Mesendoderm (in vitro differentiated cells): ENCODE data around the gene SWAP70.

Experiments used
- DNase-seq: peaks from one replicate; pipeline ENCODE4 v3.0.0; 2013
- H2AK5ac ChIP-seq: 2 replicates; pipeline ENCODE4 v1.6.1; 2013; ENCODE audit warnings: low read length, inconsistent platforms
- H2BK120ac ChIP-seq: 2 replicates; pipeline ENCODE4 v1.6.1; 2013; ENCODE audit warnings: low read depth, mild to moderate bottlenecking, low read length, moderate library complexity, mixed read lengths
- H2BK15ac ChIP-seq: replicated peaks from 2 replicates; pipeline ENCODE4 v1.6.1; 2013; ENCODE audit warnings: low read depth, mild to moderate bottlenecking, moderate library complexity
- H2BK5ac ChIP-seq: 2 replicates; pipeline ENCODE4 v1.6.1; 2013; ENCODE audit warnings: low read length, inconsistent platforms
- H3K18ac ChIP-seq: 2 replicates; pipeline ENCODE4 v1.6.1; 2013; ENCODE audit warnings: mild to moderate bottlenecking, low read length, mixed read lengths
- H3K23ac ChIP-seq: one replicate; pipeline ENCODE4 v1.6.1; 2013; ENCODE audit warnings: low read length
- H3K27ac ChIP-seq: 2 replicates; pipeline ENCODE4 v1.5.1; 2013; ENCODE audit warnings: low read depth, mild to moderate bottlenecking, inconsistent platforms, low read length, moderate library complexity
- H3K27me3 ChIP-seq: 2 replicates; pipeline ENCODE4 v1.6.1; 2013; ENCODE audit warnings: low read length, control low read depth, mild to moderate bottlenecking, inconsistent platforms; ENCODE audit not compliant: insufficient read depth, poor library complexity
- H3K36me3 ChIP-seq: 2 replicates; pipeline ENCODE4 v1.6.1; 2013; ENCODE audit warnings: low read length, inconsistent platforms; ENCODE audit not compliant: control insufficient read depth, insufficient read depth
- H3K4ac ChIP-seq: one replicate; pipeline ENCODE4 v1.6.1; 2013; ENCODE audit warnings: low read depth, mild to moderate bottlenecking, low read length, moderate library complexity
- H3K4me1 ChIP-seq: 2 replicates; pipeline ENCODE4 v1.6.1; 2013; ENCODE audit warnings: low read depth, low read length, inconsistent platforms; ENCODE audit not compliant: control insufficient read depth
- H3K4me2 ChIP-seq: 2 replicates; pipeline ENCODE4 v1.6.1; 2013; ENCODE audit warnings: low read length
- H3K4me3 ChIP-seq: 2 replicates; pipeline ENCODE4 v1.5.1; 2013; ENCODE audit warnings: mild to moderate bottlenecking, low read length
- H3K56ac ChIP-seq: one replicate; pipeline ENCODE4 v1.6.1; 2013; ENCODE audit warnings: low read length
- H3K79me1 ChIP-seq: 2 replicates; pipeline ENCODE4 v1.6.1; 2013; ENCODE audit warnings: low read length, inconsistent platforms
- H3K79me2 ChIP-seq: 2 replicates; pipeline ENCODE4 v1.6.1; 2013; ENCODE audit warnings: mild to moderate bottlenecking, low read length; ENCODE audit not compliant: control insufficient read depth, insufficient read depth
- H3K9ac ChIP-seq: 2 replicates; pipeline ENCODE4 v1.6.1; 2013; ENCODE audit warnings: low read length, inconsistent platforms
- H4K5ac ChIP-seq: one replicate; pipeline ENCODE4 v1.6.1; 2013; ENCODE audit warnings: low read length
- H4K8ac ChIP-seq: one replicate; pipeline ENCODE4 v1.6.1; 2013; ENCODE audit warnings: low read depth, mild to moderate bottlenecking, control low read depth, low read length, moderate library complexity
- WGBS: extraction: QIAGEN DNeasy Blood & Tissue Kit; methylation state at CpG from one replicate; pipeline ENCODE4 v1.1.7; 2013; ENCODE audit warnings: low lambda C conversion rate, missing lambda C conversion rate; ENCODE audit not compliant: insufficient coverage; ENCODE audit errors: extremely low coverage; 5-methylcytosine and 5-hydroxymethylcytosine counted together

Gene SWAP70

DNA sequence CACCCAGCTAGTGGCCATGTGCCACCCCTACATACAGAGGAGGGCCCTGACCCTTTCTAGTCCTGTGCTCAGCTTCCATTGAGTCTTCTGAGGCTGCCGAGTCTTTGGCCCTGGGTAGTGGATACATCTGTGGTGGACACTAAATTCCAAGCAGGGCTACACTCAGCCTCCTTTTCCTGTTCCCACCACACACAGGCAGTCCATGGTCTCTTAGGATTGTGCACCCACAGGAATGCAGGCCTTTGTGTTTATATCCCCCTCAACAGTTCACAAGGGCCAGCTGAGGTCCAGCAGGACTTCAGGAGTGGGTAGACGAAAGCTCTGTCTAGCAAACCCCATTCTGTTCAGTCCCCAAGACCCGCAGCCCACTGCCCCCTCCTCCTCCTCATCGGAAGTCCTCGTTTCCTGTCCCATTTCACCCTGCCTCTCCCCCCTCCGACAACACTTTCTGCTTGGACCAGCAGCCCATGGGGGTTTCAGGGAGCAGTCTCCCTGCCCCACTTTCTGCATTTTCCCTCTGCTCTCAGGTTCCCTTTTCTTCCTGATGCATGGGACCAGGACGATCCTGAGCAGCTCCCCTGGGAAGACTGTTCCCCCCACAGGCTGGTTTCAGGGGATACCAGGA is 91.8 kb downstream of the SWAP70 start:
- Histone ChIP-seq H3K4me1 (peaks cover 4% of the 10 kb centered on the region), H2BK15ac (no peak overlapping the region), H4K8ac (no peak overlapping the region), H4K5ac (no peak overlapping the region), H3K56ac (peak overlapping the region; percentile 3), H3K79me2 (no peaks in the 10 kb centered on the region), H3K4me3 (no peak overlapping the region), H3K4me2 (no peak overlapping the region), H3K23ac (no peak overlapping the region), H3K4ac (no peak overlapping the region), H3K9ac (no peak overlapping the region), H3K18ac (no peak overlapping the region), H2AK5ac (no peak overlapping the region), H3K36me3 (peaks cover 1% of the 10 kb centered on the region), H3K27ac (no peak overlapping the region), H3K27me3 (no peaks in the 10 kb centered on the region), H2BK120ac (no peak overlapping the region), H2BK5ac (no peak overlapping the region), H3K79me1 (no peaks in the 10 kb centered on the region)
- DNase-seq: no peak
- no CpG with 5 or more reads among the region's 7 CpGs for WGBS

DNA sequence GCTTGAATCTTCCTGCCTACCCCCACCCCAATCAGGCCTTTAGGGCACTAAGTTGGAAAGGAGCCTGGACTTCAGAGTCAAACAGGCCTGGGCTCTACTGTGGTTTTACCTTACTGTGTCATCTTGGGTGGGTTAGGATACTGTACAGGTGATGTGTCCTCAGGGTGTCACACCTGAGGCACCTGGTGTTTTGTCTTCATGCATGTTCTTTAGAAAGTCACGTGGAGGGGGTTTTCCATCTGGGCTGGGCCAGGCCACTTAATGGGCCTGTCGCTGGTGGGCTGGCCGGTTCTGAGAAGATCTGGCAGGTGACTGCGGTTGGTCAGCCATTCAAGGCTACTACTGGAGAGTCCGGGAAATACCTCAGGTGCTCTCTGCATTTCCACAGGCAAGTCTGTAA is 92.6 kb downstream of the SWAP70 start:
- Histone ChIP-seq H3K79me2 (no peaks in the 10 kb centered on the region), H3K4me2 (no peak overlapping the region), H2AK5ac (no peak overlapping the region), H3K27me3 (no peaks in the 10 kb centered on the region), H3K18ac (no peak overlapping the region), H2BK5ac (no peak overlapping the region), H2BK15ac (no peak overlapping the region), H3K9ac (no peak overlapping the region), H2BK120ac (no peak overlapping the region), H4K8ac (no peak overlapping the region), H3K27ac (no peak overlapping the region), H3K36me3 (peaks cover 1% of the 10 kb centered on the region), H3K4ac (no peak overlapping the region), H4K5ac (no peak overlapping the region), H3K4me1 (peaks cover 4% of the 10 kb centered on the region), H3K56ac (no peak overlapping the region), H3K23ac (no peak overlapping the region), H3K79me1 (no peaks in the 10 kb centered on the region), H3K4me3 (no peak overlapping the region)
- WGBS: no CpG with 5 or more reads among the region's 5 CpGs
- no peak for DNase-seq

DNA sequence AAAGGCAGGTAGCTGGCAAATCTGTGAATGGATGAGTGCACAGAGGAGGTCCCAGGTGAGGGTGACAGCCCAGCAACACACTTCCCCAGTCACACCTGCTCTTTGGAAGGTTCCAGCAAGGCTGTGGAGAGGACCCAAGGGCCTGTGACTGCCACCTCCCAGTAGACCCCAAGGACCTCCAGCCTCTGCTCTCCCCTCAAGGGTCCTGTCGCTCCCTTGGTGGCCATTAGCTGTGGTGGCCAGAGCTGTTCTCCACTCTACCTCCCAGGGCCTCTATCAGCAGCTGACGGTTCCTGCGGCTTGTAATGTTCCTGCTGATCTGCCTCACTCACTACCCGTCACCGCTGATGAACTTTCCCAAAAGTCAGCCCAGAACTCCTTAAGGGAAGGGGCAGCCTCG is 93.0 kb downstream of the SWAP70 start:
- H3K36me3 ChIP-seq: peaks cover 1% of the 10 kb centered on the region
- no peak overlapping the region for H3K9ac ChIP-seq
- no peaks in the 10 kb centered on the region for H3K79me2 ChIP-seq
- H3K27ac ChIP-seq: no peak overlapping the region
- H2BK15ac ChIP-seq: no peak overlapping the region
- H3K4me1 ChIP-seq: peaks cover 4% of the 10 kb centered on the region
- H2BK5ac ChIP-seq: no peak overlapping the region
- no peak overlapping the region for H3K4ac ChIP-seq
- no peaks in the 10 kb centered on the region for H3K27me3 ChIP-seq
- H4K5ac ChIP-seq: no peak overlapping the region
- no CpG with 5 or more reads among the region's 6 CpGs for WGBS
- H2BK120ac ChIP-seq: no peak overlapping the region
- H3K79me1 ChIP-seq: no peaks in the 10 kb centered on the region
- no peak overlapping the region for H3K18ac ChIP-seq
- peak overlapping the region; percentile 17 for H3K56ac ChIP-seq
- H2AK5ac ChIP-seq: no peak overlapping the region
- H4K8ac ChIP-seq: no peak overlapping the region
- DNase-seq: no peak
- H3K4me2 ChIP-seq: no peak overlapping the region
- no peak overlapping the region for H3K4me3 ChIP-seq
- H3K23ac ChIP-seq: no peak overlapping the region

DNA sequence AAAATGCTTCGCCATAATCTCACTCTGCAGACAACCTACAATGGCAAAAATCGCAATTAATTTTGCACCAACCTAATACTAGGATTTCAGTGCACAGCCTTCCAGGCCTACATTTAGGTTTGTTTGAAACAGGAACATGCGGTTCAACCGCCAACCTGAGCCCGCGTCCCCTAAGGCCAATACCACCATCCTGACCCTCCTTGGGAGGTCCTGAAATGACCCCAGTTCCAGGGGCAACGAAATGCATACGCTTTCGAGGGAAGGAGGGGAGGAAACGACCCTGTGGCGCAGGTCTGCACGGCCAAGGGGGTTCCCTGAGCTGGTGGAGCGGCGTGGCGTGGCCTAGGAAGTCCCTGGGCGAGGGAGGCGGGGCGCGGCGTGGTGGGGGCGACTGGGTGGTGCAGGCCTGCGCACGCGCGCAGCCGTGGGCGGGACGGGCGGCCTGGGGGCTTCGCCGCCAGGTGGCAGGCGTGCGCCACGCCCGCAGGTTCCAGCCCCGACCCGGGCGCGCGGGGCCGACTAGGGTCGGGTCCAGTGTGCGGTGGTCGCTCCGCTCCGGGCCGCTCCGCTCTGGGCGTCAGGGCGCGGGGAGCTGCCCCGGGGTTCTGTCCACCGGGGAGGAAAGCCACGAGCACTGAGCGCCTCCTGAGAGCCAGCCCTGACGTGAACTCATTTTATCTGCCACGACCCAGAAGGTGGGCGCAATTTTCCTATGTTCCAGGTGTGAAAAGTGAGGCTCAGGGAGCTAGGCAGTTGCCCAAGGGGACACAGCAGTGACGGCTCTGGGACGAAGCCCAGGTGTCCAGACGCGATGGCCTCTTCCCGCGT is 94.1 kb downstream of the SWAP70 start:
- Histone ChIP-seq H2BK15ac (no peak overlapping the region), H3K79me1 (no peaks in the 10 kb centered on the region), H3K4me3 (peak overlapping the region; percentile 15), H3K4me2 (peak overlapping the region; percentile 86), H4K5ac (no peak overlapping the region), H3K4ac (peak overlapping the region; percentile 74), H4K8ac (no peak overlapping the region), H3K56ac (peak overlapping the region; percentile 99), H3K27me3 (no peaks in the 10 kb centered on the region), H2AK5ac (peak overlapping the region; percentile 2), H3K36me3 (no peaks in the 10 kb centered on the region), H3K23ac (peak overlapping the region; percentile 7), H3K4me1 (peaks cover 4% of the 10 kb centered on the region), H3K18ac (peak overlapping the region; percentile 78), H2BK5ac (peak overlapping the region; percentile 81), H2BK120ac (no peak overlapping the region), H3K27ac (peak overlapping the region; percentile 62), H3K79me2 (no peaks in the 10 kb centered on the region), H3K9ac (peak overlapping the region; percentile 88)
- DNase-seq: peak; percentile 83
- WGBS: no CpG with 5 or more reads among the region's 64 CpGs

DNA sequence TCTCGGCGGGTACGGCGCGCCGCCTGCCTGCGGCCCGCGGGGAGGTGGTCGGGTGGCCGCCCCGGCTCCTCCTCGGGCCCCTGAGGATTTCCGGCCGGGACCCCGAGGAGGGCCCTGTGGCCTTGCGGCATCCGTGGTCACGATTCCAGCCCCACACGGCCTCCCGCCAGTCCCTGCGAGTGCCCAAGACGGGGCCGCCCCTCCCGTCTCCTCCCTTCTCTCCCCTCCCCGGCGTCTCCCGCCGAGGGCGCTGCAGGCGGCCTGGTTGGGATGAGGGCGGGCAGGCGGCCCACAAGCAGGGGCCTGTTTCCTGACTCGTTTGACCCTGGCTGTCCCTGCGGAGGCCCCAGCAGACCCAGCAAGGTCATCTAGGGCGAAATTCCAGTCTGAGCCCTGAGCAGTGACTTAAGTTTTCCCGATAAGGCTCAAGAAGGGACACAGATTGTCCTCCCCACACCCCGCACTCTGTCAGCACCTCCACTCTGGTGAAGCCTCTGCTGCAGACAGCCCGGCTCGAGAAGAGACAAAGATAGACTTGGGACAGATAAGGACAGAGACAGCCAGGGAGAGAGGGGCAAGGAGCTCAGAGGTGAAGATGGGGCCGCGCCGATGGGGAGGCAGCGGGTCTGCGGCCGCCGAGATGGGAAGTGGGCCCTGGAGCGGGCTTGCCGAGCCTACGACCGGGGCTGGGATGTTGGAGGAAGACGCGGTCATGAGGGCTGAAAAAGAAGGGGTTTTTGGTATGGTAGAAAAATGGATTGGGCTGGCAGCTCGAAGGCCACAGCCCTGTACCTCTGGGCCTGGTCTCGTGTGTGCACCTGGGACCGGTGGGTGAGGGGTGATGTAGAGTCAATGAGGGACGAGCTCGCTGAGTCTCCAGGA is 95.0 kb downstream of the SWAP70 start:
- H3K27ac ChIP-seq: peak overlapping the region; percentile 62
- H2BK120ac ChIP-seq: peak overlapping the region; percentile 19
- peak overlapping the region; percentile 68 for H2BK5ac ChIP-seq
- peak overlapping the region; percentile 7 for H3K23ac ChIP-seq
- no peaks in the 10 kb centered on the region for H3K79me1 ChIP-seq
- no peak overlapping the region for H4K8ac ChIP-seq
- H3K4me1 ChIP-seq: peaks cover 4% of the 10 kb centered on the region
- peak; percentile 86 for DNase-seq
- peak overlapping the region; percentile 51 for H3K4me2 ChIP-seq
- no peak overlapping the region for H2AK5ac ChIP-seq
- peak overlapping the region; percentile 92 for H3K56ac ChIP-seq
- H3K27me3 ChIP-seq: no peaks in the 10 kb centered on the region
- H3K9ac ChIP-seq: peak overlapping the region; percentile 76
- no peak overlapping the region for H2BK15ac ChIP-seq
- H3K36me3 ChIP-seq: no peaks in the 10 kb centered on the region
- peak overlapping the region; percentile 74 for H3K4ac ChIP-seq
- no peaks in the 10 kb centered on the region for H3K79me2 ChIP-seq
- peak overlapping the region; percentile 78 for H3K18ac ChIP-seq
- no peak overlapping the region for H4K5ac ChIP-seq
- H3K4me3 ChIP-seq: peak overlapping the region; percentile 15
- WGBS: no CpG with 5 or more reads among the region's 58 CpGs
